Activated CD8-positive, alpha-beta memory T cell treated with anti-CD3 and anti-CD28 coated beads, Interleukin-2, amount 50 U/mL, for 48 hours (primary cell): ENCODE data around the gene PIGZ.
A peak's percentile ranks its signal among the peaks of the same experiment; 100 is the strongest.
"Not testable (repeated sequence)": the region's sequence is repeated elsewhere in the genome, so short reads cannot be mapped to it uniquely, and the experiment has no call there.

Source experiments
- DNase-seq: peaks from one replicate; pipeline ENCODE4 v3.0.0-alpha.2; 2020

PIGZ gene

DNA sequence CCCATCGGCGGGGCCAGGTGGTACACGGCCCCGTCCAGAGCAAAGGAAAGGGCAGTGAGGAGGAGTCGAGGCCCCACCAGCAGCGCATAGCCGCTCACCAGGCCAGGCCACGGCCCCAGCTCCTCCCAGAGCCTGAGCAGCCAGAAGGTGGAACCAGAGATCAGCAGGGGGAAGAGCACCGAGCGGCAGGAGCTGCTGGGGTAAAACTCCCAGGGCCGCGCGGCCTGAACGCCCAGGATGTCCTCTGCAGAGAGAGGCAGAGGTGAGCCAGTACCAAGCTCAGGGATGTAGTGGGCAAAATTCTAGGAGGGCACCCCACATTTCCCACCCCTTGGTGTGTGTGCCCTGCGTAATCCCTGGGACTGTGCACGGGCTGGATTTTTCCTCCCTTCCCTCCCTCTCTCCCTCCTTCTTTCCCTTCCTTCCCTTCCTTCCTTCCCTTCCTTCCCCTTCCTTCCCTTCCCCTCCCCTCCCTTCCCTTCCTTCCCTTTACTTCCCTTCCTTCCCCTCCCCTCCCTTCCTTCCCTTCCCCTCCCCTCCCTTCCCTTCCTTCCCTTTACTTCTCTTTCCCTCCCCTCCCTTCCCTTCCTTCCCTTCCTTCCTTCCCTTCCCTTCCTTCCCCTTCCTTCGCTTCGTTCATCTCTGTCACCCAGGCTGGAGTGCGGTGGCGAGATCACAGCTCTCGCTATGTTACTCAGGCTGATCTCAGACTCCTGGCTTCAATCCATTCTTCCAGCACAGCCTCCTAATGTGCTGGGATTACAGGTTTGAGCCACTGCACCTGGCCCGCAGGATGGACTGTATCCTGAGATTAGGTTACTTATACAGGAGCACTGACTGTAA, 20.0 kb downstream of the PIGZ start:
- no peak for DNase-seq

GRCh38 chr3:196947860-196948441, 20.7 kb downstream of the PIGZ start:
- peak; percentile 44 for DNase-seq

DNA sequence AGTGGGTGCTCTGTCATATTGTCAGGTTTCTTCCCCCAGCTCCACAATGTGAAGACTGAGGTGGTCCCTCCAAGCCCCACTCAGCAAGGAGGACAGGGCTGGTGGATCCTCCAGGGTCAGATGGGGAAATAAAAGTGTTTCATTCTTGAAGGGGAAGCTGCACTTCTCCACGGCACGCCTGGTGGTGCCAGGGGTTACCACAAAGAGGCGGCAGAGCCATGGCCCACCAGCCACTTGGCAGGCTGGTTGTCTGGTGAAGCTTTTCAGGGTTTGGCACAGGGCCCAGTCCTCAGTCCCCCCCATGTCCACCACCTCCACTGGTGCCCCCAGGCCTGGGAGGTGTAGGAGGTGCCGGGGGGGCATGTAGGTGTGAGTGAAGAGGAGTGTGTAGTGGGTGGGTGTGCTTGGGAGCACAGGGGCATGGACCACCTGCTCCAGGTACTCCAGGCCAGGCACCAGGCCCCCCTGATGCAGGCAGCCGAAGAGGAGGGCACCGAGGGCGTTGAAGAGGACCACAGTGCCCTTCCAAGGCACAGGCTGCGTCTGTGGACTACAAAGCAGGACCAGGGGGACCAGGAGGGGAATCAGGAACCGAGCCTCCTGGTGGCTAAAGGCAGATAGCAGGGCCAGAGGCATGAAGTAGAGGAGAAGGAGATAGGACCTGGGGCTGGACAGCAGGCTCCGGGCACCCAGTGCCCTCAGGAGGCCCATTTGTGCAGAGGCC, 21.3 kb downstream of the PIGZ start:
- DNase-seq = peak; percentile 48

GRCh38 chr3:196944037-196944790, 24.4 kb downstream of the PIGZ start:
- DNase-seq = not testable (repeated sequence)

DNA sequence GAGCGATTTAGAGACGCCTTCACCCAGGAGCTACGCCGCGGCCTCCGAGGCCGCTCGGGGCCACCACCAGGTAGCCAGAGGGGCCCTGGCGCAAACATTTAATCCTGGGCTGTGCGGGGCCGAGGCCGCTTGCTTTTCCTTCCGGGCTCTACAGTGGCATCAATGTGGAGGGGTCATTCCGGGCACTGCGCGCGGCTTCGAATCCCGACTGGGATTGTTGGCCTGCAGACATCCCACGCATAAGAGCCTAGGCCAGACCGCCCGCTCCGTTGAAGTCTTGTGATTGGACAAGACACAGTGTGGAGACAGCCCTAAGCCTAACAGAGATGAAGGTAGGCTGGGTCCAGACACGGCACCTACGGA, 25.7 kb downstream of the PIGZ start:
- peak; percentile 64 for DNase-seq

GRCh38 chr3:196942226-196942914, 26.3 kb downstream of the PIGZ start, which contains the start of gene NCBP2:
TSS of gene NCBP2 (minus strand) at chr3:196942528. CDS start at chr3:196942503, 25 bp downstream.
- peak; percentile 100 for DNase-seq

GRCh38 chr3:196941729-196942225, 26.9 kb downstream of the PIGZ start:
- DNase-seq = peak; percentile 85

DNA sequence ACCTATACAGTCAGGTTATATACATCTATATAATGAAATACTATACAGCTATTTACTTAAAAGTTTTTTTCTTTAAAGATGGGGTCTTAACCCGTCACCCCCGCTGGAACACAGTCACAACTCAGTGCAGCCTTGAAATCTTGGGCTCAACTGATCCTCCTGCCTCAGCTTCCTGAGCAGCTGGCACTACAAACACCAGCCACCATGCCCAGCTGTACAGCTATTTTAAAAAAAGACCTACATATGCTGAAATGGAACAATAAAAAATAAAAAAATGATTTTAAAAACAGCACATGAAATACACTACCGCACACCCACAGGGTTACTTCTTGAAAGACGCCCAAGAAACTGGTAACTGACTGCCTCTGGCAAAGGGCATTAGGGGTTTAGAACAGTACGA, 30.1 kb downstream of the PIGZ start:
- no peak for DNase-seq

GRCh38 chr3:196938124-196938523, 30.5 kb downstream of the PIGZ start:
- no peak for DNase-seq

- no peak for DNase-seq
These were observed 32.3 kb downstream of the PIGZ start for GRCh38 chr3:196936288-196936687.

DNA sequence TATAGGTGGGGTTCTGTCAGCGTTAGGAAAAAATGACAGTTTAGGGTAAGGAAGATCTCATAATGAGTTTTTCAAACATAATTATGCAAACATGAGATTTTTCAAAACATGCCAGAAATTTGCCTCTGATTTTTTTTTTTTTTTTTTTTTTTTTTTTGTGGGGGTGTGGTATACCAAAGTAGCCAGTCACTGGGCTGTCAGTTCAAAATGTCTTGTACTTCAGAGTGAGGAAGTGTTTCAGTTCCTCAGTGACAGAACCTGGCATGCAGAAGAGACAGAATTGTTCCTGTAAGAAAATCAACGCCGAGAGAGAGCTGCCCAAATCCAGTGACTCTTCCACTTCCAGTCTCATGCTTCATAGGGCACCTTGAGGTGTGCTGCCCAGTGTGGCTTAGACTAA, 36.0 kb downstream of the PIGZ start:
- no peak for DNase-seq

DNA sequence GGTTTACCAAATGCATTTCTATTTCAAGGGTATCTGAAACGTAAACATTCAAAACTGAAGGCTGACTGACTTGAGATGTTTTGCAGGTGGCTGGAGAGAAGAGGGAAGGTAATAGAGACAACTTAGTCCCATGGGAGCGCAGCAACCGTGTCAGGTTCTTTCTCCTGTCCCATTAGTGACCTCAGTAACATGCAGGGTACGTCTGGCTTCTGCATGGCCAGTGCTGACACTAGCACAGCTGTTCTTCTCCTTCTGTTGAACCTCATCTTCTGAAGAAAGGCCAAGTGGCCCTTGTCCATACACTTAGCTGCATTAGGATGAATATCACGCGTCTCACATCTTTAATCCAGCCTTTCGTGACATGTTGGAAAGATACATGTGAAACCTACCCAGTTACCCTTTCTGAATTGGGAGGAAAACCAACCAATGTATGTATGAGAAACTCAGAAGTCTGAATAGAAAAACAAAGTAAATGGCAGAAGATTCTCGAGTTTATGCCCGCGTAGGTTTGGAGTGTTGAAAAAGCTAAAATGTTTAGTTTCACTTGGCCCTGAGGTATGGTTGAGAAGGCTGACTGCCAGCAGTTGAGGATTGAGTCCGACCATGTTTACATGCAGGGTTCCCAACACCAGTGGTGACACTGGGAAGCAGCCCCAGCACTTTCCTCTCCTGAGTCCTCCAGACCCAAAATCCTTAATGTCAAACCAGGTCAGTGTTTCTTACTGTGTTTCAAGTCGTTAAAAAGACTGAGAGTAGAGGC, 36.6 kb downstream of the PIGZ start:
- DNase-seq = no peak

- no peak for DNase-seq
These were observed 37.5 kb downstream of the PIGZ start for GRCh38 chr3:196931157-196931556.

GRCh38 chr3:196927571-196928453, 40.8 kb downstream of the PIGZ start:
- DNase-seq = no peak

DNA sequence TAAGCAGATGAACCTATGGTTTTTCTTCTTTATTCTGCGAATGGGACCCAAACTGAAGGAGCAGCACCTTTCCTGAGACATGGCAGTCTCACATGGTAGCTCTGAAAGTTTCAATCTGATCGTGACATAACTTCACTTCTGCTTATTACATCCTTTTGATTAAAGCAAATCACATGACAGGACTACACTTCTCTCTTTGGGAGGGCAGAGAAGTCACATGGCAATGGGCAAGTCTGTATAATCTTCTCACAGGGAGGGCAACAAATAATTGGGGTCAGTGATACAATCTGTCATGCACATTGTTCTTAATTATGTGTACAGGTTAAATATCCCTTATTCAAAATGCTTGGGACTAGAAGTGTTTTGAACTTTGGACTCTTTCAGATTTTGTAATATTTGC, 47.9 kb downstream of the PIGZ start:
- no peak for DNase-seq

DNA sequence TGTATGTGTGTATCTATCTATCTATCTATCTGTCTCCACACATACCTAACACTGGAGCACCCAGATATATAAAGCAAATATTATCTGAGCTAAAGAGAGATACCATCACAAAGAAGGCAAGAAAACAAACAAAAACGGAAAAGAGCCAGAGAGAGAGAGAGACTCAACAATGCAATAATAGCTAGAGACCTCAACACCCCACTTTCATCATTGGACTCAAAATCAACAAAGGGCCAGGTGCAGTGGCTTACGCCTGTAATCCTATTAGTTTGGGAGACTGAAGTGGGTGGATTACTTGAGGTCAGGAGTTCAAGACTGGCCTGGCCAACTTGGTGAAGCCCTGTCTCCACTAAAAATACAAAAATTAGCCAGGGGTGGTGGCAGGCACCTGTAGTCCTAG, 49.7 kb downstream of the PIGZ start:
- no peak for DNase-seq

GRCh38 chr3:196916995-196917394, 51.6 kb downstream of the PIGZ start:
- DNase-seq = no peak

GRCh38 chr3:196916221-196916620, 52.4 kb downstream of the PIGZ start:
- DNase-seq = no peak

DNA sequence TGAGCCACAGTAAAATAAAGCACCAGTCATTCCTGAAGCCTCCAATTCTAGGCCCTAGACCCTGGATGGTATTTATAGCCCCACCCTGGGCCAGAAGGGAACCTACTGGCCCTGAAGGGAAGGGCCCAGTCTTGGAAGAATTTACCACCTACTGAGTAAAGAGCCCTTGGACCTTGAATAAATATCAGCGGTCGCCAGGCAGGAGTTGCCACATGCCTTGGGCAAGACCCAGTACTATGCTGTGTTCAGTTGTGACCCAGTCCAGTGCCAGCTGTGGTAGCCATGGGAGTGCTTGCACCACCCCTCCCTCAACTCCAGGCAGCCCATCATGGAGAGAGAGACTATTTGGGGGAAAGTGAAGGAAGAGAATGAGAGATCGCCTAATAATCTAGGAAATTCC, 53.3 kb downstream of the PIGZ start:
- no peak for DNase-seq

DNA sequence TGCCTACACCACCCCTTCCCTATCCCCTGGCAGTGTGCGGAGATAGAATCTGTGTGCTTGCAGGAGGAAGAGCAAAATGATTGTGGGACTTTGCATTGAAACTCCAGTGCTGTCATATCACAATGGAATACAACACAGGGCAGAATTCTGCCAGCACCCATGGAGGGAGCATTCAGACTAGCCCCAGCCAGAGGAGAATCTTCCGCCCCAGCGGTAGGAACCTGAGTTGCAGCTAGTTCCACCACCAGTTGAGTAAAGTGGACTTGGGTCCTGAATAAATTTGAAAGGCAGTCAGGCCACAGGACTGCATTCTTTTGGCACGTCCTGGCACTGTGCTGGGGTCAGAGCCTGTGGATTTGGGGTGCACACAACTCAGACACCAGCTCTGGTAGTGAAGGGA, 53.8 kb downstream of the PIGZ start:
- no peak for DNase-seq

DNA sequence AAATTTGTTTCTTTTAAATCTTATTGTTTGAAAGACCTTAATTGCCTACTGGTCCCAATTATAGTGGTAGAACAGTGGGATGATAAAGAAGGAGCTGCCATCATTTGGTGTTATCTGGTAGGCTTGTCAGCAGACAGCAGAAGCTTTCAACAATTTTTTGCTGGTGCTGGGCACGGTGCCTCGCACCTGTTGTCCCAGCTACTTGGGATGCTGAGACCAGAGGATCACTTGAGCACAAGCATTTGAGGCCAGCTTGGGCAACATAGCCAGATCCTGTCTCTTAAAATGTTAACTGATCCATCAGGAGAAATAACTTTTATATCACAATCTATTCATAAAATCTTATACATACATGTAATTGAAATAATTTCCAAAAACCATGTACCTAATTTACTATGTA, 64.9 kb downstream of the PIGZ start:
- no peak for DNase-seq
